WTC11 (cell line): ENCODE results near the gene SCRG1. TPM values are rescaled to one million over a fixed set of nuclear protein-coding genes. Genes with fewer than 3 reads are reported as not detected.
A peak's percentile ranks its signal among the peaks of the same experiment; 100 is the strongest.

Experiments used
- ATAC-seq: fragments of 200-7000 bp; cut with Tn5 transposase; 2 replicates; pipeline ENCODE4 v1.10.0; 2021; ENCODE audit warnings: mild to moderate bottlenecking, moderate library complexity
- CTCF ChIA-PET: fragments of 300-600 bp; sonication (Branson Sonifier 250); formaldehyde crosslinking; loops from one replicate; lab custom pipeline; 2021; ENCODE audit warnings: antibody characterized with exemption; lab: Charles Lee
- POLR2A ChIA-PET: fragments of 350-600 bp; sonication (Branson Sonifier 250); formaldehyde crosslinking; loops from one replicate; lab custom pipeline; 2021; ENCODE audit warnings: antibody characterized with exemption; lab: Charles Lee
- DNase-seq: peaks from one replicate; pipeline ENCODE4 v3.0.0; 2021; ENCODE audit warnings: low spot score
- H3K27ac Mint-ChIP-seq: 2 replicates; pipeline ENCODE4 v1.8.0; 2021; ENCODE audit warnings: mixed read lengths
- H3K27me3 Mint-ChIP-seq: 2 replicates; pipeline ENCODE4 v1.8.0; 2021; ENCODE audit warnings: low read depth, mild to moderate bottlenecking, moderate library complexity, mixed read lengths
- H3K36me3 Mint-ChIP-seq: 2 replicates; pipeline ENCODE4 v1.8.0; 2021; ENCODE audit warnings: mixed read lengths
- H3K4me1 Mint-ChIP-seq: 2 replicates; pipeline ENCODE4 v1.8.0; 2022; ENCODE audit warnings: mixed read lengths
- H3K4me3 Mint-ChIP-seq: 2 replicates; pipeline ENCODE4 v1.8.0; 2021; ENCODE audit warnings: mild to moderate bottlenecking, moderate library complexity, mixed read lengths
- H3K9me3 Mint-ChIP-seq: 2 replicates; pipeline ENCODE4 v1.8.0; 2021; ENCODE audit warnings: mixed read lengths
- CBFB ChIP-seq: sonication (generic); formaldehyde crosslinking; IDR thresholded peaks from 2 replicates; pipeline ENCODE4 v1.8.1; 2022; ENCODE audit warnings: mild to moderate bottlenecking, low read depth, missing genetic modification reagents
- CDX4 ChIP-seq: fragments of 250-450 bp; sonication (Bioruptor Pico); IDR thresholded peaks from 2 replicates; pipeline ENCODE4 v1.9.0; 2021; ENCODE audit warnings: moderate library complexity, mild to moderate bottlenecking, inconsistent platforms, borderline replicate concordance
- ETV6 ChIP-seq: sonication (generic); formaldehyde crosslinking; IDR thresholded peaks from 2 replicates; pipeline ENCODE4 v1.8.1; 2022; ENCODE audit warnings: mild to moderate bottlenecking, missing genetic modification reagents
- FOXJ3 ChIP-seq: sonication (generic); formaldehyde crosslinking; IDR thresholded peaks from 2 replicates; pipeline ENCODE4 v1.9.0; 2021; ENCODE audit warnings: missing genetic modification reagents, mild to moderate bottlenecking, borderline replicate concordance
- GRHL2 ChIP-seq: fragments of 250-450 bp; sonication (Bioruptor Pico); IDR thresholded peaks from 2 replicates; pipeline ENCODE4 v1.8.0; 2022; ENCODE audit warnings: mild to moderate bottlenecking, moderate library complexity; ENCODE audit not compliant: insufficient replicate concordance, severe bottlenecking
- GTF2I ChIP-seq: fragments of 250-450 bp; sonication (Bioruptor Pico); conservative IDR thresholded peaks from 2 replicates; pipeline ENCODE4 v1.4.0; 2021; ENCODE audit warnings: mild to moderate bottlenecking
- HMGXB4 ChIP-seq: sonication (generic); formaldehyde crosslinking; IDR thresholded peaks from 2 replicates; pipeline ENCODE4 v1.8.1; 2023; ENCODE audit warnings: mild to moderate bottlenecking, moderate library complexity, missing genetic modification reagents
- IRF1 ChIP-seq: sonication (generic); formaldehyde crosslinking; IDR thresholded peaks from 2 replicates; pipeline ENCODE4 v1.8.0; 2023; ENCODE audit warnings: missing genetic modification reagents
- MAX ChIP-seq: sonication (generic); formaldehyde crosslinking; IDR thresholded peaks from 2 replicates; pipeline ENCODE4 v1.8.0; 2022; ENCODE audit warnings: mild to moderate bottlenecking, missing genetic modification reagents
- MXD4 ChIP-seq: fragments of 250-450 bp; sonication (Bioruptor Pico); IDR thresholded peaks from 2 replicates; pipeline ENCODE4 v1.8.0; 2021; ENCODE audit warnings: mild to moderate bottlenecking, moderate library complexity, borderline replicate concordance
- MYBL2 ChIP-seq: sonication (generic); formaldehyde crosslinking; IDR thresholded peaks from 2 replicates; pipeline ENCODE4 v1.8.1; 2023; ENCODE audit warnings: mild to moderate bottlenecking, moderate library complexity, missing genetic modification reagents
- NFATC4 ChIP-seq: fragments of 250-450 bp; sonication (Bioruptor Pico); IDR thresholded peaks from 2 replicates; pipeline ENCODE4 v1.9.0; 2021; ENCODE audit warnings: mild to moderate bottlenecking
- NFE2L1 ChIP-seq: sonication (generic); formaldehyde crosslinking; IDR thresholded peaks from 2 replicates; pipeline ENCODE4 v1.8.1; 2023; ENCODE audit warnings: missing genetic modification reagents
- NR1H2 ChIP-seq: sonication (generic); formaldehyde crosslinking; IDR thresholded peaks from 2 replicates; pipeline ENCODE4 v1.9.0; 2021; ENCODE audit warnings: mild to moderate bottlenecking, moderate library complexity, missing genetic modification reagents
- TEAD1 ChIP-seq: sonication (generic); formaldehyde crosslinking; IDR thresholded peaks from 2 replicates; pipeline ENCODE4 v1.8.0; 2022; ENCODE audit warnings: mild to moderate bottlenecking, missing genetic modification reagents
- ZNF423 ChIP-seq: fragments of 250-450 bp; sonication (Bioruptor Pico); IDR thresholded peaks from 2 replicates; pipeline ENCODE4 v2.1.2; 2022; ENCODE audit warnings: mild to moderate bottlenecking, moderate library complexity
- ZNF512 ChIP-seq: sonication (generic); formaldehyde crosslinking; IDR thresholded peaks from 2 replicates; pipeline ENCODE4 v1.8.1; 2022; ENCODE audit warnings: missing genetic modification reagents, borderline replicate concordance
- ZSCAN18 ChIP-seq: fragments of 250-450 bp; sonication (Bioruptor Pico); IDR thresholded peaks from 2 replicates; pipeline ENCODE4 v2.1.2; 2022; ENCODE audit warnings: mild to moderate bottlenecking, moderate library complexity
- total RNA-seq: library from RNA; stranded (reverse); gene quantifications from 3 replicates; pipeline ENCODE4 v1.2.3, GENCODE V29; 2021

The SCRG1 gene
- total RNA-seq, 1 experiment from 2014 or later = not detected

- H3K27ac Mint-ChIP-seq = no peak overlapping the region
- no peaks in the 10 kb centered on the region for H3K36me3 Mint-ChIP-seq
- no peaks in the 10 kb centered on the region for H3K9me3 Mint-ChIP-seq
- ChIA-PET POLR2A (interaction anchor here (0.8 kb wide), 1 partner anchor 12 kb away, joined by 3 read pairs; no protein-coding TSS in a partner anchor), CTCF (interaction anchor here (1.2 to 2.2 kb wide), 2 partner anchors 38 to 81 kb away, joined by 4 to 10 read pairs; no protein-coding TSS in a partner anchor)
- H3K4me1 Mint-ChIP-seq = peaks cover 27% of the 10 kb centered on the region
- TF ChIP-seq TEAD1 (CRISPR knock-in tag) (no peak), NFATC4 (CRISPR knock-in tag) (no peak), ZNF512 (CRISPR knock-in tag) (no peak), IRF1 (CRISPR knock-in tag) (no peak), MAX (CRISPR knock-in tag) (no peak), NFE2L1 (CRISPR knock-in tag) (no peak), ETV6 (no peak), GRHL2 (CRISPR knock-in tag) (no peak), NR1H2 (CRISPR knock-in tag) (no peak), FOXJ3 (CRISPR knock-in tag) (no peak), ZSCAN18 (CRISPR knock-in tag) (no peak), CBFB (CRISPR knock-in tag) (no peak)
- ATAC-seq (no peak), DNase-seq (no peak)
- no peaks in the 10 kb centered on the region for H3K27me3 Mint-ChIP-seq
- no peak overlapping the region for H3K4me3 Mint-ChIP-seq
Observed at GRCh38 chr4:173382349-173382748, 16.6 kb downstream of the SCRG1 start.

- no peaks in the 10 kb centered on the region for H3K36me3 Mint-ChIP-seq
- ChIA-PET CTCF (interaction anchor here (0.8 to 2.2 kb wide), 4 partner anchors 11 to 80 kb away, joined by 3 to 10 read pairs (median 4); partner anchors contain the start of genes SAP30 and SCRG1), POLR2A (no interaction called here)
- H3K27me3 Mint-ChIP-seq = no peaks in the 10 kb centered on the region
- H3K4me1 Mint-ChIP-seq = peaks cover 27% of the 10 kb centered on the region
- TF ChIP-seq HMGXB4 (CRISPR knock-in tag) = no peak
- TF ChIP-seq MYBL2 (CRISPR knock-in tag) = no peak
- no peak for TF ChIP-seq GTF2I (CRISPR knock-in tag)
- no peak for TF ChIP-seq MXD4 (CRISPR knock-in tag)
- no peak for TF ChIP-seq ZNF423
- no peak for TF ChIP-seq CDX4
- ATAC-seq (peak; percentile 78), DNase-seq (no peak)
- H3K9me3 Mint-ChIP-seq = no peaks in the 10 kb centered on the region
- no peak overlapping the region; the same call in 1 of the 2 replicates for H3K4me3 Mint-ChIP-seq
- peak overlapping the region; percentile 76 for H3K27ac Mint-ChIP-seq
Observed at GRCh38 chr4:173381610-173382009, 17.3 kb downstream of the SCRG1 start.
